ENCODE results near the gene ZBTB11.

The ZBTB11 gene

GRCh38 chr3:101637451-101637850 lies 39.5 kb downstream of the ZBTB11 start:
- TF ChIP-seq GATA2 (IDR thresholded peaks at IDR 0.05; ENCODE audit: low read depth, low read length) (no peak), GATA3 (IDR thresholded peaks at IDR 0.05; ENCODE audit: low read depth, low read length) (no peak)

GRCh38 chr3:101635954-101636798 lies 40.8 kb downstream of the ZBTB11 start:
- no peak for TF ChIP-seq GATA2 (IDR thresholded peaks at IDR 0.05; ENCODE audit: low read depth, low read length)
- TF ChIP-seq GATA3 (IDR thresholded peaks at IDR 0.05; ENCODE audit: low read depth, low read length): no peak

DNA sequence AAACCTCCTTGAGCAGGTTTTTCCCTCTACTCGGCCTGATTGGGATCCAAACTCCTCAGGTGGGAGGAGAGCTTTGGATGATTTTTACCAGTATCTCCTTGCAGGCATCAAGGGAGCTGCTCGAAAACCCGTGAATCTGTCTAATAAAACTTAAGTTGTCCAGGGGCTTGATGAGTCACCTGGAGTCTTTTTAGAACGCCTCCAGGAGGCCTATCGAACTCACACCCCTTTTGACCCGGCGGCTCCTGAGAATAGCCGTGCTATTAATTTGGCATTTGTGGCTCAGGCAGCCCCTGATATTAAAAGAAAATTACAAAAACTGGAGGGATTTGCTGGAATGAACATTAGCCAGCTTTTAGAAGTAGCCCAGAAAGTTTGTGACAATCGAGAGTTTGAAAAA lies 41.6 kb downstream of the ZBTB11 start:
- TF ChIP-seq GATA2 (IDR thresholded peaks at IDR 0.05; ENCODE audit: low read depth, low read length) (no peak), GATA3 (IDR thresholded peaks at IDR 0.05; ENCODE audit: low read depth, low read length) (no peak)

DNA sequence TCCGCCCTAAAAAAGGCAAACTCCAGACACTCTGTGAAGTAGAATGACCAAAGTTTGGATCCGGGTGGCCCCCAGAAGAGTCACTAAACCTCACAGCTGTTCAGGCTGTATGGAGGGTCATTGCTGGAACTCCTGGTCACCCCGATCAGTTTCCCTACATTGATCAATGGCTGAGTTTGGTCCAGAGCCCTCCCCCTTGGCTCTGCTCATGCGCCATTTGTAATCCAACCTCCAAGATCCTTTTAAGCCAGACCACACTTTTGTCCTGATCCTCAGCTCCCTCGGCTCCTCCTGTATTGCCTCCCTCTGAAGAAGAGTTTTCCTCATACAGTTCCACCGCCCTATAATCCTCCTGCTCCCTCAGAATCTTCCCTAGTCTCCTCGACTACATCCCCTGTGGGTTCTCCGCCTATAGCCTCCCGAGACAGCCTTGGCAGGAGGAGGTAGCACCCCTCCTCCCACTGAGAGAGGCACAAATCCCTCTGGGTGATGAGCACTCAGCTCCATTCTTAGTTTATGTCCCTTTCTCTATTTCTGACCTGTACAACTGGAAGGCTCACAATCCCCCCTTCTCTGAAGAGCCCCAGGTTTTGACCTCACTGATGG lies 42.2 kb downstream of the ZBTB11 start:
- TF ChIP-seq GATA2 (IDR thresholded peaks at IDR 0.05; ENCODE audit: low read depth, low read length) (no peak), GATA3 (IDR thresholded peaks at IDR 0.05; ENCODE audit: low read depth, low read length) (no peak)

GRCh38 chr3:101633186-101633585 lies 43.7 kb downstream of the ZBTB11 start:
- TF ChIP-seq GATA2 (IDR thresholded peaks at IDR 0.05; ENCODE audit: low read depth, low read length): no peak
- TF ChIP-seq GATA3 (IDR thresholded peaks at IDR 0.05; ENCODE audit: low read depth, low read length): no peak

GRCh38 chr3:101632586-101632985 lies 44.3 kb downstream of the ZBTB11 start:
- TF ChIP-seq GATA3 (IDR thresholded peaks at IDR 0.05; ENCODE audit: low read depth, low read length): no peak
- TF ChIP-seq GATA2 (IDR thresholded peaks at IDR 0.05; ENCODE audit: low read depth, low read length): no peak

DNA sequence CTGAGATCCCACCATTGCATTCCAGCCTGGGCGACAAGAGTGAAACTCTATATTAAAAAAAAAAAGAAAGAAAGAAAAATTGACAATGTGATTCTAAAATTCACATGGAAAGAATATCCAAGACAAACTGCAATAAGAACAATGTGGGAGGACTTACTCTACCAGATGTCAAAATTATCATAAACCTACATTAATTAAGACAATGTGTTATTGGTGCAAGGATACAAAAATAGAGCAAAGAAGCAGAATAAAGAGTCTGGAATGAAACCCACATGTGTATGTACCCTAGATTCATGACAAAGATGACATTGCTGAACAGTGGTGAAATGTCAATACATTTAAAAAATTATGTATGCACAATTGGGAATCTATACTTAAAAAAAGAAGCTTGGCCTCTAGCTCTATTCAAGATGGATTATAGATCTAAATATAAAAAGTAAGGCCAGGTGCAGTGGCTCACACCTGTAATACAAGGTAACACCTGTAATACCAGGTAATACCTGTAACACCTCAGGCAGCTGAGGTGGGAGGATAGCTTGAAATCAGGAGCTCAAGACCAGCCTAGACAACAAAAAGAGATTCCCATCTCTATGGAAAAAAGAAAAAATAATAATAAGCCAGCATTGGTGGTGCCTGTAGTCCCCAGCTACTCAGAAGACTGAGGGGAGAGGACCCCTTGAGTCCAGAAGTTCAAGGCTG lies 45.7 kb downstream of the ZBTB11 start:
- TF ChIP-seq GATA2 (IDR thresholded peaks at IDR 0.05; ENCODE audit: low read depth, low read length) (no peak), GATA3 (IDR thresholded peaks at IDR 0.05; ENCODE audit: low read depth, low read length) (no peak)

GRCh38 chr3:101629219-101629618 lies 47.7 kb downstream of the ZBTB11 start:
- TF ChIP-seq GATA2 (IDR thresholded peaks at IDR 0.05; ENCODE audit: low read depth, low read length) (no peak), GATA3 (IDR thresholded peaks at IDR 0.05; ENCODE audit: low read depth, low read length) (no peak)

DNA sequence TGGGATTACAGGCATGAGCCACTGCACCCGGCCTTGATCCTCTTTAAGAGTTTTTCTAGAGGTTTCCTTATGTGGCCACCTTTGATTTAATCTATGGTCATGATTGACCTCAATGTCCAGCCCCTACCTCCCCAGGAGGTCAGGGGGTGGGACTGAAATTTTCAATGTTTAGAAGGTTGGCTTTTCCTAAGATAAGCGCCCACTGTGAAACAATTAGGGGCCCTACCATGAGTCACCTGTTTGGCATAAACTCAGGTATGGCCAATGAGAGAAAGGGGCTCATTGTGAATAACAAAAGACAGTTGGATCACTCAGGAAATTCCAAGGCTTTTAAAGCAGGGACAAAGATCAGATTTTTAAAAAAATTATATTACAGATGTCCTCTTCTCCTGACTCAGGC lies 51.1 kb downstream of the ZBTB11 start:
- TF ChIP-seq GATA2 (IDR thresholded peaks at IDR 0.05; ENCODE audit: low read depth, low read length) (no peak), GATA3 (IDR thresholded peaks at IDR 0.05; ENCODE audit: low read depth, low read length) (no peak)

DNA sequence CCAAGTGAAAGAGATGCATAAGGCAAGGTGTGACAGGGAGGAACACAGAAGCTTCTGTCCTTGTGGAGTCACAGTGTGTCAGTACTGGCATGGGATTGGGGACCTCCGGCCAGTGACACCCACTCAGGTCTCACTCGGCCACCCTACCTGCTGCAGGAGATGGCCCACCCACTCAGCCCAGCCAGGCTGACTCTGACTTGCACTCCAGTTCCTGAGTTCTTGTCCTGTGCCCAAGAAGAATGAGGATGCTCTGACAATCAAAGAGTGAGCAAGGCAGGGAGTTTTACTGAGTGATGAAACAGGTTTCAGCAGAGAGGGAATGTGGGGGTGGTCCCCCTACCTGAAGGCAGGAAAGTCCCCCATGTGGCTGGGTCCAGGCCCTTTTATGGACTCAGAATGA lies 52.1 kb downstream of the ZBTB11 start:
- TF ChIP-seq GATA2 (IDR thresholded peaks at IDR 0.05; ENCODE audit: low read depth, low read length): no peak
- no peak for TF ChIP-seq GATA3 (IDR thresholded peaks at IDR 0.05; ENCODE audit: low read depth, low read length)

GRCh38 chr3:101623656-101624055 lies 53.3 kb downstream of the ZBTB11 start:
- TF ChIP-seq GATA2 (IDR thresholded peaks at IDR 0.05; ENCODE audit: low read depth, low read length) (no peak), GATA3 (IDR thresholded peaks at IDR 0.05; ENCODE audit: low read depth, low read length) (no peak)

DNA sequence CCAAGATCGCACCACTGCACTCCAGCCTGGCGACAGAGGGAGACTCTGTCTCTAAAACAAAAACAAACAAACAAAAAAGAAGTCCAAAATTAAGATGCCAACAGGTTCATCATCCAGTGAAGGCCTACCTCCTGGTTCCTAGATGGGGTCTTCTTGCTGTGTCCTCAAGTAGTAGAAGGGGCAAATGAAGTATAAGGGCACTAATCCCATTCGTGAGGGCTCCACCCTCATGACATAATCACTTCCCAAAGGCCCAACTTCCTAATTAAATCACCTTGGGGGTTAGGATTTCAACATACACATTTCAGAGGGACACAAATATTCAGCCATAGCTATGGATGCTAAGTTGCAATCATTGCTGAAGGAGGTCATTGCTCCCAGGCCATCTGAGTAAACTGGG lies 57.2 kb downstream of the ZBTB11 start:
- no peak for TF ChIP-seq GATA2 (IDR thresholded peaks at IDR 0.05; ENCODE audit: low read depth, low read length)
- no peak for TF ChIP-seq GATA3 (IDR thresholded peaks at IDR 0.05; ENCODE audit: low read depth, low read length)

DNA sequence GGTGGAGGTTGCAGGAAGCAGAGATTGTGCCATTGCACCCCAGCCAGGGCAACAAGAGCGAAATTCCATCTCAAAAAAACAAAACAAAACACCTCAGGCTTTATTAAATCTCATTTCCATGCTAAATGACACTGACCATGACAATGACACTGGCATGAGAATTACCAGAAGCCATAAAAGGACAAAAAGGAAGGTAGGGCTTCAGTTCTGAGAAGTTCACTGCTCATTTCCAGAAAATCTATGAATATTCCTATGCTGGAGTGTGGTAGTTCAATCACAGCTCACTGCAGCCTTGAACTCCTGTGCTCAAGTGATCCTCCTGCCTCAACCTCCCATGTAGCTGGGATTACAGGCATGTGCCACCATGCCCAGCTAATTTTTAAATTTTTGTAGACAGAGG lies 58.2 kb downstream of the ZBTB11 start:
- TF ChIP-seq GATA3 (IDR thresholded peaks at IDR 0.05; ENCODE audit: low read depth, low read length) (no peak), GATA2 (IDR thresholded peaks at IDR 0.05; ENCODE audit: low read depth, low read length) (no peak)

GRCh38 chr3:101617478-101617877 lies 59.5 kb downstream of the ZBTB11 start:
- TF ChIP-seq GATA3 (IDR thresholded peaks at IDR 0.05; ENCODE audit: low read depth, low read length): no peak

GRCh38 chr3:101615525-101615924 lies 61.4 kb downstream of the ZBTB11 start:
- TF ChIP-seq GATA2 (IDR thresholded peaks at IDR 0.05; ENCODE audit: low read depth, low read length): no peak
- no peak for TF ChIP-seq GATA3 (IDR thresholded peaks at IDR 0.05; ENCODE audit: low read depth, low read length)
